Measurements from ENCODE around the gene GPR22.

The GPR22 gene

DNA sequence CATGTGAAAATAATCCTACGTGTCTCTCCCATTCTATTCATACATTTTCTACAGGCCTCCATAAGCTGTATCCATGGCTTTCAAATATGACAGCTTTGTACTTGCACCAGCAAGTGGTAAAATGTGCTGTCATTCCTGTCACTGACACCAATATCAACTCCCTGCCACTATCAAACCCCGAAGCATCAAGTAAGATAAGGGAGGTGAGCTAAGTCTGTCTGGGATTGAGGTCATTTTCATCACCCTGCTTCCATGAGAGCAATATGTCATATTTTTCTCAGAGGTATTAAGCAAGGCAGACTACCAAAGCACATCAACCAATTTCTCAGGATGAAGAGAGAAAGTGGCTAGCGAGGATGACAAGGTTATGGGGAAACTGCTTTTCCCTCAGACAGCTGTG, 11.1 kb downstream of the GPR22 start:
- DNase-seq = no peak

GRCh38 chr7:107482571-107482970, 12.7 kb downstream of the GPR22 start:
- no peak for DNase-seq

DNA sequence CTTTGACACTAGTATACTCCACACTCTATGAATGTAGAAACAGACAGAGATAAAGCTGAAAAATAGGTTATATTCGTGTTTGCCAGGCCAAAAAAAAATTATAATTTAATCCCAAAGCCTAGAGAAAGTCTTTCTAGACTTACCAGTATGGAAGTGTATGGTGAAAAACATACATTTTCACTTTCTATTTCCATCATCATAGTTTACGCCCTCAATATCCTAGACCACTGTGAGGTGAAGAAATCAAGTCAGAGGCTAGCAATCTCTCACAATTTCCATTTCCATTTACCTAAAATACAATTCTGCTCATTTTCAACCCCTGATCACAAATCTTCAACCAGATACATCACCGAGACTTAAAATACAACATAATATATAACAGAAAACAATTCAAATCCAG, 16.2 kb downstream of the GPR22 start:
- DNase-seq = no peak

- no peak for DNase-seq
These were observed 23.0 kb downstream of the GPR22 start for GRCh38 chr7:107492875-107493274.

GRCh38 chr7:107494315-107494751, 24.5 kb downstream of the GPR22 start:
- no peak for DNase-seq

DNA sequence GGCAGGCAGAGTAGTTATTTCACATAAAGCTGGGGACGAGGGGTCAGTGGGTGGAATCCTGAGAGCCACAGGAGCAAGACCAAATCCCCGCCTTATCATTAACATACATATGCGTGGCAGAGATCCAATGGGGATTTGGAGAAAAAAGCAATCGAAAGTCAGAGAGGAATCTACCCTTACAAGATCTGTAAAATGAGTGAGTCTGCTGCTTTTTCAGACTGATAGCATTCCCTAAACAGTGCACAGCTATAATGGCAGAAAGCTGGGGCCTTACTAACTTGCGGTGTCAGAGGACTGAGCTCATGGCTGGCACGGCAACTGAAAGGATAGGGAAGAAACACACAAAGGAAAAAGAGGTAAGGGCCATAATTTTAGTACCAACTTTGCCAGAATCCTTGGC, 25.0 kb downstream of the GPR22 start:
- no peak for DNase-seq

- DNase-seq = no peak
These were observed 25.7 kb downstream of the GPR22 start for GRCh38 chr7:107495516-107495915.

DNA sequence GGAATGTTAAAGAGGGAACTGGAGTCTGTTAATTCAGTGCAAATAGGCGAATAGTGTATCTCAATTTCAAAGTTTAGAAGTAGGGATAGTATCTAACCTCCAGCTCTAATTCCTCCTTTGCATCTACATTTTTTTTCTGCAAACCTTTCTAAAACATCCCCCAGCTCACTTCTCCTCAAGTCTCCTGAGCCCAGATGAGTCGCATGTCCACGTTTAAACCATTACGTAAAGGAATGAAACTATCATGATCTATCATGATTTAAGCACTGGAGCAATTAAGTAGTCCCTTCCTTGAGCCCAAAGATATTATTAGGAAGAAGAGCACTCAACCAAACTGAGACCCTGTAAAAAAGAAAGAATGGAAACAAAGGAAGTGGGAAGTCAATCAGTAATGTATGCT, 29.9 kb downstream of the GPR22 start:
- no peak for DNase-seq

DNA sequence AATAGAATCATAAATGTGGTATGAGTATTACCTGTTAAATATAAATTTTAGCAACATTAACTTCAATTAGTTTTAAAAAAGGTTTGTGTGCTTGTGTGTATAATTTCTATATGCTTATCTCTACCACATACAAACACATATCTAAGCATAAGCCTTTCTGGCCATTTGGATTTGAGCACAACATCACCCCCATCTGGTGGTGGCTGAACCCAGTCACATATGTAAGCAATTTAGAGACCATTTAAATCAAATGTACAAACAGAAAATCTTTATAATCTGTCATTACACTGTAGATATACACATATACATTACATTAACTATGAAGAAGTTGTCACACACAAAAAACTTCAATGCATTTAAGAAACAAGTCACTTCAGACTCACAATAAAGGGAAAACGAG, 31.7 kb downstream of the GPR22 start:
- DNase-seq = no peak

GRCh38 chr7:107502154-107502553, 32.3 kb downstream of the GPR22 start:
- no peak for DNase-seq

DNA sequence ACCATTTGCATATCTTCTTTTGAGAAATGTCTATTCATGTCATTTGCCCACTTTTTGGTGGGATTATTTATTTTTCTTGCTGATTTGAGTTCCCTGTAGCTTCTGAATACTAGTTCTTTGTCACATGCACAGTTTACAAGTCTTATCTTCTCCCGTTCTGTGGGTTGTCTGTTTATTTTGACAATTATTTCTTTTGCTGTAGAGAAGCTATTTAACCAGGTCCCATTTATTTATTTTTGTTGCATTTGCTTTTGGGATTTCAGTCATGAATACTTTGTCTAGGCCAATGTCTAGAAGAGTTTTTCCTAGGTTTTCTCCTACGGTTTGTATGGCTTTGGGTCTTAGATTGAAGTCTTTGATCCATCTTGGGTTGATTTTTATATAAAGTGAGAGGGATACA, 32.9 kb downstream of the GPR22 start:
- no peak for DNase-seq

- DNase-seq = no peak
These were observed 33.8 kb downstream of the GPR22 start for GRCh38 chr7:107503687-107504086.

DNA sequence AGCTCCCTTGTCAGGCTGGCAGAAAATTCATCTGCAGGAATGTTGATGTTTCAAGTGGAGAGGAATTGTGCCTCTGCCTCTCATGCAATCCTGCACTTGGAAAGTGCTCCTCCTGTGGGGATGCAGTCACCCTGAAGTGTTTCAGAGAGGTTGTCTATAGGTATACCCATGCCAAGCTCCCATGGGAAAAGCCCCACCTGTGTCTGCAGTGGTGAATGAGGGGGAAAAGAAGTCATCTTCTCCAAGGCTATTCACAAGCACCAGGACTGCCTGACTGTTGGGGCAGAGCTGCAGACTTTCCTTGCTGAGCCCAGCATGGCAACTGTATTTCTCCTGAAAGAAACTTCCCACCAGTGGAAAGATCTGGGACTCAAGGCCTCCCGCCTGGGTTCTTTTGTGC, 35.5 kb downstream of the GPR22 start:
- no peak for DNase-seq

- no peak for DNase-seq
These were observed 36.3 kb downstream of the GPR22 start for GRCh38 chr7:107505997-107506673.

DNA sequence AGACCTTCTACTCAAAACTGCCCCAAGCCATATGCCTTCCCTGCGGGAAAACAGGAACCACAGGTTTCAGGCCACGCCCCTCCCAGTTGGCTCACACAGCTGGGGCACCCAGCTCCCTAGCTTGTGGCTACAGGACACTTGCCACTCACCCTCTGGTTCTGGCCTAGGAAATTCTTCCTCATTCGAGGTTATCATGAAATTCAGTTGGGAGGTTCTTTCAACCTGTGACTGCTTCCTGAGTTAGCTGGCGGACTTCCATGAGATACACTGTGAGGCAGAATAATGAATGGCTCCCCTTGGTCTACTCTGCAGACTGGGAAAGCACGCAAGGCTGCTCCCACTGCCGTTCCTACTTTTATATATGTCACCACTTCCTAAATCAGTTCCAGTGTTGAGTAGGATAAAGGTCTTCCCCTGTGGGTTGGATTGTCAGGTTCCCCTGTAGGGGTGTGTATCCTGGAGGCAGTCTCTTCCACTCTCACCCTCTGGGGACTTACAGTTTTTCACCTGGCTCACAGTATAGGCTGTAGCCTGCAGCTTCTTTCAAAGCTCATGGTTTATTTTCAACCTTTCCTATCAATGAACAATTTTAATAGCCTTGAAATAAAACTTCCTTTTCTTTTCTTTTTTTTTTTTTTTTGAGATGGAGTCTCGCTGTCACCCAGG, 37.0 kb downstream of the GPR22 start:
- no peak for DNase-seq

Measured in stimulated activated naive CD4-positive, alpha-beta T cell treated with Interleukin-2 at 50 U/mL for 16 hours (primary cell).